Iris pigment epithelial cell (primary cell): ENCODE data around the gene GBF1.
A peak's percentile ranks its signal among the peaks of the same experiment; 100 is the strongest.

Source experiments
- DNase-seq: peaks from one replicate; pipeline ENCODE4 v3.0.0-alpha.2; 2011; ENCODE audit warnings: low read depth

GBF1 gene

DNA sequence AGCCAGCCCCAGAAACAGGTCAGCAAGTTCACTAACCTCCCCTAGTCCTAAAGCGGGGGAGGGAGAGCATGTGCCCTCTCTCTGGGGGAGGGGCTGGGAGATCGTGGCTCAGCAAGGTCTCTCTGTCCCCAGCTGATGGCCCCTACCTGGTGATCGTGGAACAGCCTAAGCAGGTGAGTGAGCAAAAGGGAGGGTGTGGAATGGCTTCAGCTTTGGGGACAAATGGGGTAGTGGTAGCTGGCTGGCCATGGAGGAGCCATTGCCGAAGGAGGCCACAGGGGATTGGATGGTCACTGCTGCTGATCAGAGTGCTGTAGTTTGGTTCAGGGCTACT, 151.0 kb downstream of the GBF1 start:
- DNase-seq = no peak

DNA sequence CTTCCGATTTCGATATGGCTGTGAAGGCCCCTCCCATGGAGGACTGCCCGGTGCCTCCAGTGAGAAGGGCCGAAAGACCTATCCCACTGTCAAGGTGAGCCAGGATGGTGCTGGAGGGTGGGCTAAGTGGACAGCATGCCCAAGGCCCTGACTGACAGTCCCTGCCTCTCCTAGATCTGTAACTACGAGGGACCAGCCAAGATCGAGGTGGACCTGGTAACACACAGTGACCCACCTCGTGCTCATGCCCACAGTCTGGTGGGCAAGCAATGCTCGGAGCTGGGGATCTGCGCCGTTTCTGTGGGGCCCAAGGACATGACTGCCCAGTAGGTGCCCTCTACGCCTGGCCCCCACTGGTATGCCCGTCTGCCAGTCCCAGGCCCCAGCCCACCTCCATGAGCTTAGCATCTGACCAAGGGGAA, 151.4 kb downstream of the GBF1 start:
- no peak for DNase-seq

DNA sequence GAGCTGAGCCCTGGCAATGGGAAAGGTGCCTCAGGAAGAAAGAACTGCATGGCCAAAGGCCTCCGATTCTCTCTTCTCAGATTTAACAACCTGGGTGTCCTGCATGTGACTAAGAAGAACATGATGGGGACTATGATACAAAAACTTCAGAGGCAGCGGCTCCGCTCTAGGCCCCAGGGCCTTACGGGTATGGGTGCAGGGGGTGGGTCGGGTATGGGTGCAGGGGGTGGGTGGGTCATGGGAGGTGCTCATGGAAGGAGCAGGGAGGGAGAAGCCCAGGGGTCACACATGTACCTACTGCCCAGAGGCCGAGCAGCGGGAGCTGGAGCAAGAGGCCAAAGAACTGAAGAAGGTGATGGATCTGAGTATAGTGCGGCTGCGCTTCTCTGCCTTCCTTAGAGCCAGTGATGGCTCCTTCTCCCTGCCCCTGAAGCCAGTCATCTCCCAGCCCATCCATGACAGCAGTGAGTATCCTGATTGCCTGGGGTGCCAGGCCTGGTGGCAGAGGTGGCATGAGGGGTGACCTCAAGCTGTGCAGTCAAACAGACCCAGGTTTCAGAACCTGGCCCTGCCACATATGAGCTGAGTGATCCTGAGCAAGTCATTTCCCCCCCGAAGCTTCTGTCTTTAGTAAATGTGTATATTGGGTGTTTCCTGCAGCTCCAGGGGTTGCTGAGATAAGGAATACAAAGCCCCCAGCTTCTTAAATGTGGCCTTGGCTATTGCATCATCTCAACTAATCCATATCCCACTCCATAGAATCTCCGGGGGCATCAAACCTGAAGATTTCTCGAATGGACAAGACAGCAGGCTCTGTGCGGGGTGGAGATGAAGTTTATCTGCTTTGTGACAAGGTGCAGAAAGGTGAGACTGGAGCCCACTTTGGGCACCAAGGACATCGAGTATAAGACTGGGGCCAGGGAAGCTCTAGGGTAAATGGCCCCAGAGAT, 152.2 kb downstream of the GBF1 start:
- DNase-seq = no peak

DNA sequence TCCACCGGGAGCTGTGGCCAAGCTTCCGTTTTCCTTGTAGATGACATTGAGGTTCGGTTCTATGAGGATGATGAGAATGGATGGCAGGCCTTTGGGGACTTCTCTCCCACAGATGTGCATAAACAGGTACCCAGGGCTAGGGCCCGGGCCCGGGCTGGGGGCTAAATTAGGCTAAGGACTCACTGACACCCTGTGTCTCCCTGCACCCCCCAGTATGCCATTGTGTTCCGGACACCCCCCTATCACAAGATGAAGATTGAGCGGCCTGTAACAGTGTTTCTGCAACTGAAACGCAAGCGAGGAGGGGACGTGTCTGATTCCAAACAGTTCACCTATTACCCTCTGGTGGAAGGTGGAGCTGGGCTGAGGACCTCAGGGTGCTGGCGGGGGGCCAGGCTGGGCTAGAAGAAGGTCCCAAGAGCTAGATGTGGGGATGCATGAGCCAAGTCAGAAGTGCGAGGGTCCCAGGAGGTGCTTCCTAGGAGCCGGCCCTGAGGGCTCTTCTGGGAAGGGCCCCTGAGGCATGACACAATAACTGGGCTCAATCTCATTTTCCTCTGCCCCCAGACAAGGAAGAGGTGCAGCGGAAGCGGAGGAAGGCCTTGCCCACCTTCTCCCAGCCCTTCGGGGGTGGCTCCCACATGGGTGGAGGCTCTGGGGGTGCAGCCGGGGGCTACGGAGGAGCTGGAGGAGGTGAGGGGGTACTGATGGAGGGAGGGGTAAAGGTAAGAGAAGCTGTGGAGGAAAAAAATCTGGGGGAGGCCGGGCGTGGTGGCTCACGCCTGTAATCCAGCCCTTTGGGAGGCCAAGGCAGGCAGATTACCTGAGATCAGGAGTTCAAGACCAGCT, 153.1 kb downstream of the GBF1 start:
- DNase-seq = no peak

DNA sequence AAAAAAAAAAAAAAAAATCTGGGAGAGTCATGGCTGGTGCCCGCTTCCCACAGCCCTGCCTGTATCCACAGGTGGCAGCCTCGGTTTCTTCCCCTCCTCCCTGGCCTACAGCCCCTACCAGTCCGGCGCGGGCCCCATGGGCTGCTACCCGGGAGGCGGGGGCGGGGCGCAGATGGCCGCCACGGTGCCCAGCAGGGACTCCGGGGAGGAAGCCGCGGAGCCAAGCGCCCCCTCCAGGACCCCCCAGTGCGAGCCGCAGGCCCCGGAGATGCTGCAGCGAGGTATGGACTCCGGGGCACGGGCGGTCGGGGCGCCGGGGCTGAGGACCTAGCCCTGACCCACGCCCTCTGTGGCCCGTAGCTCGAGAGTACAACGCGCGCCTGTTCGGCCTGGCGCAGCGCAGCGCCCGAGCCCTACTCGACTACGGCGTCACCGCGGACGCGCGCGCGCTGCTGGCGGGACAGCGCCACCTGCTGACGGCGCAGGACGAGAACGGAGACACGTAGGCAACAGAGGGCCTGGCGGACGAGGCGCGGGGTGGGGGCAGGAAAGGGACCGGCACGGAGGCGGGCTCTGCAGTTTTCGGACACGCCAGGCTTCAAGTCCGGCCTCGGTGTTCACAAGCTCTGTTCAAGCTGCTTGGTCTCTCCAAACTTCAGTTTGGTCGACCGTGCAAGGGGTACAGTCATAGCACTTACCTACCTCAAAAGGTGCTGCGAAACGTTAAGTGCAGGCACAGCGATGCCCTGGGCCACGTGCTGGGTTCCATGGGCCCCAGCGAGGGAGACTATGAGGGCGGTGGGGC, 154.1 kb downstream of the GBF1 start:
- DNase-seq = peak; percentile 84

DNA sequence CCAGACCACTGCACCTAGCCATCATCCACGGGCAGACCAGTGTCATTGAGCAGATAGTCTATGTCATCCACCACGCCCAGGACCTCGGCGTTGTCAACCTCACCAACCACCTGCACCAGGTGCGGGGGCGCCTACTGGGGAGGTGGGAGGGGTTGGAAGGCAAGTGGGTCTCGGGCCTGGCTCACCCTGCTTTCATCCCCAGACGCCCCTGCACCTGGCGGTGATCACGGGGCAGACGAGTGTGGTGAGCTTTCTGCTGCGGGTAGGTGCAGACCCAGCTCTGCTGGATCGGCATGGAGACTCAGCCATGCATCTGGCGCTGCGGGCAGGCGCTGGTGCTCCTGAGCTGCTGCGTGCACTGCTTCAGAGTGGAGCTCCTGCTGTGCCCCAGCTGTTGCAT, 154.7 kb downstream of the GBF1 start:
- no peak for DNase-seq

DNA sequence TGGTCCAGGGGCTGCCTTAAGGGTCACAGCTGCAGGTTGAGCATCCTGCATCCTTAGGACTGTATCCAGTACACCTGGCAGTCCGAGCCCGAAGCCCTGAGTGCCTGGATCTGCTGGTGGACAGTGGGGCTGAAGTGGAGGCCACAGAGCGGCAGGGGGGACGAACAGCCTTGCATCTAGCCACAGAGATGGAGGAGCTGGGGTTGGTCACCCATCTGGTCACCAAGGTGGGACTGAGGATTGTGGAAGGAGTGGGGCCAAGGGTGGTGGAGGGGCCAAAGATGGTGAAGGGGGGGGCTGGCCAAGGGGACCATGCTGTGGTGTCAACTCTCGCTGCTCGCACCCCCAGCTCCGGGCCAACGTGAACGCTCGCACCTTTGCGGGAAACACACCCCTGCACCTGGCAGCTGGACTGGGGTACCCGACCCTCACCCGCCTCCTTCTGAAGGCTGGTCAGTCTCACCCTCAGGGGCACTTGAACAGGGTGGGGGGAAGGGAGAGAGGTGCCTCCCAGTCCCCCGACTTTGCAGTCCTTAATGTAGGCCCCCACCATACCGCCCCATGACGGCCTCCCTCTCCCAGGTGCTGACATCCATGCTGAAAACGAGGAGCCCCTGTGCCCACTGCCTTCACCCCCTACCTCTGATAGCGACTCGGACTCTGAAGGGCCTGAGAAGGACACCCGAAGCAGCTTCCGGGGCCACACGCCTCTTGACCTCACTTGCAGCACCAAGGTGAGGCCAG, 155.4 kb downstream of the GBF1 start:
- no peak for DNase-seq

DNA sequence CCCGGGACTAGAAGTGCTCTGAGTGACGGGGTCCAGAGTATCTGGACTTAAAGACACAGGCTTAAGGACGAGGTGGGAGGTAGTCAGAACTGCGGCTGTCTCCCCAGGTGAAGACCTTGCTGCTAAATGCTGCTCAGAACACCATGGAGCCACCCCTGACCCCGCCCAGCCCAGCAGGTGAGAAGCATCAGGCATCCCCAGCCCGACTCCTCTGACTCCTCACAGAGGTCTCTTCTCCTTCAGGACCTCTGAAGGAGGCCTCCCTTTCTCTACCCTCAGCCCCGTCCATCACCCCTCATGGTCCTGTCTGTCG, 156.0 kb downstream of the GBF1 start:
- DNase-seq = no peak

DNA sequence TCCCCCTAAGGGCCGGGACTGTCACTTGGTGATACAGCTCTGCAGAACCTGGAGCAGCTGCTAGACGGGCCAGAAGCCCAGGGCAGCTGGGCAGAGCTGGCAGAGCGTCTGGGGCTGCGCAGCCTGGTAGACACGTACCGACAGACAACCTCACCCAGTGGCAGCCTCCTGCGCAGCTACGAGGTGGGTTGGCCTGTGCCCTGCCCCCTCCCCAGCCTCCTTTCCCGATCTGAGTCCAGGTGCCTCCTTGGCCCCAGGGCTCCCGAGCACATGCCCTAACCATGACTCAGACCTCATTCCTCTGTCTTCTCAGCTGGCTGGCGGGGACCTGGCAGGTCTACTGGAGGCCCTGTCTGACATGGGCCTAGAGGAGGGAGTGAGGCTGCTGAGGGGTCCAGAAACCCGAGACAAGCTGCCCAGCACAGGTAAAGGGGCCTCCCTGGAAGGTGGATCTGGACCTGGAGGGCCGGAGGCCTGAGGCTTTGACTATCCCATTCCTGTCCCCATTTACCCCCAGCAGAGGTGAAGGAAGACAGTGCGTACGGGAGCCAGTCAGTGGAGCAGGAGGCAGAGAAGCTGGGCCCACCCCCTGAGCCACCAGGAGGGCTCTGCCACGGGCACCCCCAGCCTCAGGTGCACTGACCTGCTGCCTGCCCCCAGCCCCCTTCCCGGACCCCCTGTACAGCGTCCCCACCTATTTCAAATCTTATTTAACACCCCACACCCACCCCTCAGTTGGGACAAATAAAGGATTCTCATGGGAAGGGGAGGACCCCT, 156.6 kb downstream of the GBF1 start:
- peak; percentile 63 for DNase-seq

DNA sequence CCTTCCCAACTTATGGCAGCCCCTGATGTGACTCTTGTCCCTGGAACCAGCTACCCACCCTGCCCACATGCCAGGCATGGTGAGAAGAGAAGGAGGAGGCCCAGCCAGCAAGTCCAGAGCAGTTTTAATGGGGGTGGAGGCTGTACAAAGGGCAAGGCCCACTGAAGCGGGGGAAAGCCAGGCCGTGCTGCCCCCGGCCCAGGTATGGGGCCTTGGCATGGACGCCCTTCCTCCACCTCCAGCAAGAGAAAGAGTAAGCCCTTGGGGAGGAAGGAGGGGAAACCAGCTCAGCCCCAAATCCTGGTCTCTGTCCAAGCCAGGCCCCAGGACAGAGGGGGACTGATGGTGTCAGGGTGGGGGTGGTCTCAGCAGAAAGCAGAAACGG, 157.2 kb downstream of the GBF1 start:
- DNase-seq = no peak

DNA sequence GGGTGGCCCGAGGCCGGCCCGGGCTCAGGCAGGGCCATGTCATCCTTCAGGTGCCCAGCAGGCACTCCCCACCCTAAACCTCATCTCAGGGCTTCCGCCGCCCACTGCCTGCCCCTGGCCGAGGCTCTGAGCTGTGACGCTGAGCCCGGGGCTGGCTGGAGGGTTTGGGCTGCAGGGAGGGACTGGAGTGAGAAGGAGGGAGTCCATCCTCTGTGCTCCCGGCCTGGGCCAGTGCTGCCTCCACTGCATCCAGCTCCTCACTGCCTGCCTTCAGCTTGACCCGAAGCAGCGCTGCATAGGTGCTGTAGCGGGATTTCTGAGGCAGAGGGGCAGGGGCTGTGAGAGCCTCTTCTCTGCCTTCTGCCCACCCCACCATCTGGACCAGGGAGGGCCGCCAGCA, 157.8 kb downstream of the GBF1 start:
- DNase-seq = no peak

DNA sequence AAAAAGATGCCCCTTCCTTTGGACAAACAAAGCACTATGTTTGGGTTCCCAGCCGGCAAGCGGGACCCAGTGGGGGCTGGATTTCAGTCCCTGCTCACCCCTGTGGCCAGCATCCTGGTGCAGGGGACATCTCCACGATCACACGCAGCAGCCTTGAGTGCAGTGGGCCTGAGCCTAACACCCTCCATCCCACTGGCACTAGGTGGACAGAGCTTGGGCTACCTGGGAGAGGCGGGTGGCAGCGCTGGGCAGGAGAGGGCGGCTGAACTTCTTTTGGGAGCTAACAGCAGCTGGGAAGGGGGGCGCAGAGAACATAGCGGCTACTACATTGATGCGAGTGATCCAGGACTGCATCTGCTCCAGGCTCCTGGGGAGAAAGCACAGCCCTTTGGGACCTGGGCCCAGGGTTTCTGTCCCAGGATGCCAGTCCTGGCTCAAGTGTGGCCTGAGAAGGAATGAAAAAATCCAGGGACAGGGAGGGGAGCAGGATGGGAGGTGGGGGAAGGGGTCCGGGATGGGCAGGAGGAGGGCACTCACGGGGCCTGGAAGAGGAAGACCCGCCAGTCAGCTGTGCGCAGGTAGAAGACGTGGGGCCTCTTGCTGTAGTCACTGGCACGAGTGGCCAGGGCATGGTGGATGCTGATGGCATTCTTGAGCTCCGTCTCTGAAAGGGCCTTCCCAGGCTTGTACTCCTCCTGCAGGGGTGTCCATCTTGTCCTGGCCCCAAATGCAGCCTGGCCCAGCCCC, 159.2 kb downstream of the GBF1 start:
- DNase-seq = no peak

DNA sequence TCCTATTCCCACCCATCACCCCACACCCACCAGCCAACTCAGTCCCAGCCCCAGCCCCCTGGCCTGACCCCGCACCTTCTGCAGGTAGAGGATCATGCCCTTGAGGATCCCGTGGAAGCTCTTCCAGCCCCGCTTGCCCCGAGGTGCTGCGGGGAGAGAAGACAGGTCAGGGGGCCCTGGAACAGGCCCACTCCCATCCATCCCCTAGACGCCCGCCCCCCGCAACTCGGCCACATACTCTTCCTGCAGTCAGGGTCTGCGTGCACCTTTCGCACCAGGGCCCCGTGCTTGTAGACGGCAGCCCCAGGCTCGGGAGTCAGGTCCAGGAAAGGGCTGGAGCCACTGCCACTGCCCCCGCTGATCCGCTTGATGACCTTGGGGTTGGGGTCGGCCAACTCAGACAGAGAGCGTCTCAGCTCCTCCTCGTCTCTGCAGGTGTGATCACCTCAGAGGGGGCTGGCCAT, 159.8 kb downstream of the GBF1 start:
- no peak for DNase-seq

DNA sequence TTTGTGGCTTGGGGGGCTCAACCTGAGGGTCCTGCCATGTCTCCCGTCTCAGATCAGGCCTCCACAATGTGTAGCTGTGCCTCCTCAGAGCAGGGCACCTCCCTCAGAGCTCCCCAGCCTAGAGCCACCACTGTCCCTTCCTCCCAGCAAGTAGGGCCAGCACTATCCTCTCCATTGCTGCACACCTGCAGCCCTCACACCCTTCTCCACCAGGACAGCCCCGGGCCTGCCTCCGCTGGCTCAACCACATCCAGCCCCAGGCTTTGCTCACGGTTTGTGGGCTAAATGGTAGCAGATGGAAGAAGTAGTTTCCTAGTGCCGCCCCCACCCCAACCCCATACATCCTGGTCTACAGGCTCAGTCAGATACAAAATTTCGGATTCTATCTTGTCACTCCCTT, 160.3 kb downstream of the GBF1 start:
- no peak for DNase-seq

DNA sequence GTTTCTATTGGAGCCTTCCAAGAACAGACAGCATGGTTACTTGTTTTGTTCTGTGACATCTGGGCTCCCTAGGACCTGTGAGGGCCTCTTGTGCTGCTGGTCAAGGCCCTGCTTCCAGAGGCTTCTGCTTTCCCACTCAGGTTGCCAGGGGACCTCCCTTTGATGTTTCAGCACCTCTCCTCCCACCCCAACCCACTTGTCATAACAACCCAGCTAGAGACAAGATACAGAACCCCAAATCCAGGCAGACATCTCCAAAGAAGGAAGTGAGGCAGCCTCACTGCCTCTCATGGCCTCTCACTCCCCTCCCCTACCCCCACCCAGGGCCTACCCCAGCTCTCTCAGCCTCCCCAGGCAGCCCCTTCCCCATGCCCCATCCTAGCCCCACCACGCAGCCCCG, 161.5 kb downstream of the GBF1 start:
- DNase-seq = no peak

DNA sequence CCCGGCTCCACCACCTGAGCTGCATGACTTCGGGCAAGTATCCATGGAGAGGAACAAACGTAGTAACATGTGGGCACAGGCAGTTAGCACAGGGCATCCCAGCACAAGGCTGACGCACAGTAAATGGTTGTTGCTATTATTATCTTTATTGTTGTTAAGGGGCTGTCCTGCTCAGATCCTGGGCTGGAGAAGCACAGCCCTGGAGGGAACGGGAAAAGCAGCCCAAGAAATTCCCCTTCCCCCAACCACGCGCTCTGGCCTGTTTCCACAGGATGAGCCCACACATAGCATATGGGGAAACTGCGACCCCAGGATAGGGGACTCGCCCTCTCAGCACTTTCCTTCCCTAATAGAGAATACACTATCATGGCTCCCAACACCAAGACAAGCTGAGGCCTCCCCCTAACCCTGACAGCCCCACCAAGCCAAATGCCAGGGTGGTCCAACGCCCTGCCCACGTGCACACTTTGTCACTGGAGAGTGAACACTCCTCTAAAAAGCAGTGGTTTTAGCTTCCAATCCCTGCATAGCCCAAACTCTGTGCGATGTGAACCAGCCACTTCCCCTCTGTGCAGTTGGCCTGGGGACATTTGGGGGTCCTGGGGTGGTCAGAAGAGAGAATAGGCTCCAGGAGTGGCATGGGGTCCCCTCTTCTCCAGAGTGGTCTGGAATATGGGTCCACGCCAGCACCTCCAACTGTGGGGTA, 162.2 kb downstream of the GBF1 start:
- no peak for DNase-seq

DNA sequence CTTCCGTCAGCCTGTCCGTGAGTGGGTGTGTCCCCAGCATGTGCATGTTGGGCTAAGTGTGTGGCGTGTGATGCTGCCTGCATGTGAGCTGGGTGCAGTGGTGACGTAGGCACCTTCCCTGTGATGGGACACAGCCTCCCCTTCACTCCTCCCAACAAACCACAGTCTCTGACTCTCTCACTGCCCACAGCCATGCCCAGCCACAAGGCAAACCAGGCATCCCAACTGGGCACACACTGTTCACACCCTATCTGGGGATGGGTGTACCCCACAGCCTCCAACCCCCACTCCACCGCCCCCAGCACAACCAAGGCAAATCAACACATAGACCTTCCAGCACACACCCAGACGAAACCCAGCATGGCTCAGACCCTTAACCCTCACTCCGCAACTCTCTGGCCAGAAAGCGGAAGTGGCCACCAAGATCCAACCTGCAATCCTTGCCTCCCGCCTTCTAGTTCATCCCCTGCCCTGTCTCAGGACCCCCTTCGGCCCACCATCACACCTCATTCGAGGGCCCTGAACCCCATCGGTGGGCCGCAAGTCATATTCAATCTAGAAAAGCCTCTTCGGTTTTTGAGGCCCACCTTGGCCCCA, 162.9 kb downstream of the GBF1 start:
- no peak for DNase-seq

DNA sequence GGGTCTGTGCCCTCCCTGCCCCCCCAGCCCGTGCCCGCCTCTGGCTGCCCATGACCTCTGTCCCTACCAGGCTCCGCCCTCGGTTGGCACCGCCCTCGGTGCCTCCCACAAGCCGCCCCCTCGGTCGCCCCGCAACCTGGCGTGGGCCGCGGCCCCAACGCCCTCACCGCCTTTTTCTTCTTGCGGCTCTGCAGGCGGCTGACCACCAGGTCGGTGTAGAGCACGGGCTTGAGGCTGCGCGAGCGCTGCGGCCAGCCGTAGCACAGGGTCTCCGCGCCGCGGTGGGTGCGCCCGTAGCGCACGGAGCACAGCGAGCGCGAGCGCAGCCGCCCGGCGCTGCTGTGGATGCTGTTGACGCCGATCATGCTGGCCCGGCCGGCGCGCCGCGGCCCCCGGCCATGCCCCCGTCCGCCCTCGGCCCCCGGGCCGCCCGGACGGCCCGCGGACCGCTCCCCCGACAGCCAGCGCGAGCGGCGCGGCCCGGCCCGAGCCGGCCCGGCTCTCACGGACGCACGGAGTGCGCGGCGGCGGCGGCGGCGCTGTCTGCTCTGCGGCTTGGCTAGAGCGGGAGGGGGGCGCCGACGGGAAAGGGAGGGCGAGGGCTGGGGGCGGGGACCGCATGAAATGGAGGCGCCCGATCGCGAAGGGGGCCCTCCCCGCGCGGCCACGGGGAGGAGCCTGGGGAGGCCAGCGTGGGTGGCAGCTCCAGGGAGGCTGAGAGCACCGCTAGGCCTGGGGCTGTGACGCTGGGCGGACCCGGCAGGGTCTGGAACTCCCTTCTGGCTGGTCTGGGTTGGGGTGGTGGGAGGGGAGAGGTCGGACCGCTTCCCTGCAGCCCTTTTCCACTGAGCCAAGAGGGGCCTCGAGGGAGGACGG, 163.6 kb downstream of the GBF1 start:
- peak; percentile 45 for DNase-seq
